Measurements from ENCODE around the gene RNASET2. TPM values are rescaled to one million over a fixed set of nuclear protein-coding genes. Genes with fewer than 3 reads are reported as not detected.

Gene RNASET2
- total and polyA plus RNA-seq, 2 of the 13 experiments (the other 11 are each of a cell fraction or from before 2014, with no cell fraction given) = 44.6 to 597 TPM

GRCh38 chr6:166956444-166957086 lies at the start of gene RNASET2 (continued):
- TF ChIP-seq ZNF710 (CRISPR knock-in tag; IDR thresholded peaks at IDR 0.05; ENCODE audit: borderline replicate concordance) (no peak; the same call in 1 of the 2 replicates), ZNF816 (CRISPR knock-in tag; IDR thresholded peaks at IDR 0.05; ENCODE audit: borderline replicate concordance) (no peak; the same call in 1 of the 2 replicates), ZNF343 (CRISPR knock-in tag; IDR thresholded peaks at IDR 0.05) (peak; percentile 96), HOMEZ (CRISPR knock-in tag; IDR thresholded peaks at IDR 0.05; ENCODE audit: low read depth) (0 out of 2 replicates have a peak, but pooled peaks have one; percentile 51), ATF4 (CRISPR knock-in tag; IDR thresholded peaks at IDR 0.05) (peak in 1 of 2 experiments; percentile 57; a peak in 1 of 4 replicates), RAD51 (IDR thresholded peaks at IDR 0.05; ENCODE audit: borderline replicate concordance) (no peak), ZNF614 (CRISPR knock-in tag; IDR thresholded peaks at IDR 0.05; ENCODE audit: borderline replicate concordance) (no peak), REL (CRISPR knock-in tag; conservative IDR thresholded peaks at IDR 0.05) (peak; percentile 66), CBFB (CRISPR knock-in tag; IDR thresholded peaks at IDR 0.05) (no peak), PBX2 (CRISPR knock-in tag; IDR thresholded peaks at IDR 0.05) (no peak), KLF9 (CRISPR knock-in tag; IDR thresholded peaks at IDR 0.05; ENCODE audit: low read depth) (peak; percentile 99), CENPX (CRISPR knock-in tag; IDR thresholded peaks at IDR 0.05) (no peak), ETS1 (CRISPR knock-in tag; IDR thresholded peaks at IDR 0.05) (0 out of 2 replicates have a peak, but pooled peaks have one; percentile 34), RBM39 (IDR thresholded peaks at IDR 0.05; ENCODE audit: low read depth, low read length, poor library complexity, severe bottlenecking) (peak; percentile 62), ZNF609 (CRISPR knock-in tag; IDR thresholded peaks at IDR 0.05; ENCODE audit: borderline replicate concordance) (no peak; the same call in none of the 2 replicates), ISL2 (CRISPR knock-in tag; IDR thresholded peaks at IDR 0.05) (peak; percentile 18; the same call in 1 of the 2 replicates), BRD4 (CRISPR knock-in tag; IDR thresholded peaks at IDR 0.05) (no peak; the same call in 1 of the 2 replicates)

Measured in HepG2 (cell line).